A549 (cell line): Measurements from ENCODE around the gene ATP2A3.

Source experiments
- BHLHE40 ChIP-seq: IDR thresholded peaks from 2 replicates; pipeline ENCODE4 v1.6.1; 2012; ENCODE audit warnings: low read depth, low read length, inconsistent platforms
- CBX8 ChIP-seq: fragments of 200-600 bp; sonication (generic); IDR thresholded peaks from 2 replicates; pipeline ENCODE4 v1.6.1; 2016
- EP300 ChIP-seq, 2 experiments: fragments of >200 bp; sonication (Bioruptor Twin); formaldehyde crosslinking; IDR thresholded peaks; 2 replicates in 1 of 2; 3 replicates in 1 of 2; pipeline ENCODE4 v1.6.1; 2016 to 2017
- MAFK ChIP-seq: fragments of 450-650 bp; IDR thresholded peaks from 2 replicates; pipeline ENCODE4 v1.6.1; 2014; ENCODE audit not compliant: partially characterized antibody
- POLR2A ChIP-seq: IDR thresholded peaks from 2 replicates; pipeline ENCODE4 v1.6.1; 2012; ENCODE audit warnings: mild to moderate bottlenecking, low read length
- RCOR1 ChIP-seq: fragments of 150-350 bp; IDR thresholded peaks from 2 replicates; pipeline ENCODE4 v1.6.1; 2014; ENCODE audit warnings: antibody characterized with exemption, low read length, low read depth
- ZFP36 ChIP-seq: fragments of 450-650 bp; IDR thresholded peaks from 2 replicates; pipeline ENCODE4 v1.6.1; 2014; ENCODE audit warnings: borderline replicate concordance; ENCODE audit not compliant: partially characterized antibody
- ZNF302 ChIP-seq: fragments of 250-450 bp; sonication (Bioruptor Pico); IDR thresholded peaks from 2 replicates; pipeline ENCODE4 v1.9.0; 2021; ENCODE audit warnings: inconsistent platforms, mild to moderate bottlenecking, moderate library complexity
- ZSCAN20 ChIP-seq: fragments of 250-450 bp; sonication (Bioruptor Pico); IDR thresholded peaks from 2 replicates; pipeline ENCODE4 v1.8.0; 2022; ENCODE audit warnings: mild to moderate bottlenecking, moderate library complexity
- TF ChIP-seq, protein P1 (sequence below): fragments of >200 bp; sonication (Bioruptor Twin); formaldehyde crosslinking; IDR thresholded peaks from 3 replicates; pipeline ENCODE4 v1.5.1; 2016
- TF ChIP-seq, protein P2 (sequence below): fragments of 450-650 bp; IDR thresholded peaks from 2 replicates; pipeline ENCODE4 v1.6.1; 2014; ENCODE audit warnings: antibody characterized with exemption
- TF ChIP-seq, protein P3 (sequence below): IDR thresholded peaks from 2 replicates; pipeline ENCODE4 v1.6.1; 2012
- TF ChIP-seq, protein P4 (sequence below): fragments of 200-600 bp; sonication (generic); IDR thresholded peaks from 2 replicates; pipeline ENCODE4 v1.6.1; 2016; ENCODE audit warnings: antibody characterized with exemption, mild to moderate bottlenecking, moderate library complexity

DNA sequence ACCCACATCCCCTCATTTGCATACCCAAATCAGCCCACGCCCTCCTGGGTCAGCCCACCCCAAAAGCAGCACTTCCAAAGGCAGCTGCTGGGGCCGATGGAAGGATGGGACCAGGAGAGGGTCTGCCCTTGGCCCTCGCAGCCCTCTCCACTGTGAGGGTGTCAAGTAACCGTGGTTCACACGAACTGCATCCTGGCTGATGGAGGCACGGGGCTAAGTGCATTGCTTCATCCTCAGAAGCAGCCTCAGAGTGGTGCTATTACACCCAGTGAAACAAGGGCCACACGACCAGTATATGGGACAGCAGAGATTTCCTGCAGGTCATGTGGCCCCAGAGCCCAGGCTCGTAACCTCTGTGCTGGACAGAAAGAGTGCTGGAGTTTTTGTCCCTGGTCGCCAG lies 13.2 kb upstream of the ATP2A3 start:
- TF ChIP-seq, protein P1, sequence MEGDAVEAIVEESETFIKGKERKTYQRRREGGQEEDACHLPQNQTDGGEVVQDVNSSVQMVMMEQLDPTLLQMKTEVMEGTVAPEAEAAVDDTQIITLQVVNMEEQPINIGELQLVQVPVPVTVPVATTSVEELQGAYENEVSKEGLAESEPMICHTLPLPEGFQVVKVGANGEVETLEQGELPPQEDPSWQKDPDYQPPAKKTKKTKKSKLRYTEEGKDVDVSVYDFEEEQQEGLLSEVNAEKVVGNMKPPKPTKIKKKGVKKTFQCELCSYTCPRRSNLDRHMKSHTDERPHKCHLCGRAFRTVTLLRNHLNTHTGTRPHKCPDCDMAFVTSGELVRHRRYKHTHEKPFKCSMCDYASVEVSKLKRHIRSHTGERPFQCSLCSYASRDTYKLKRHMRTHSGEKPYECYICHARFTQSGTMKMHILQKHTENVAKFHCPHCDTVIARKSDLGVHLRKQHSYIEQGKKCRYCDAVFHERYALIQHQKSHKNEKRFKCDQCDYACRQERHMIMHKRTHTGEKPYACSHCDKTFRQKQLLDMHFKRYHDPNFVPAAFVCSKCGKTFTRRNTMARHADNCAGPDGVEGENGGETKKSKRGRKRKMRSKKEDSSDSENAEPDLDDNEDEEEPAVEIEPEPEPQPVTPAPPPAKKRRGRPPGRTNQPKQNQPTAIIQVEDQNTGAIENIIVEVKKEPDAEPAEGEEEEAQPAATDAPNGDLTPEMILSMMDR = no peak
- no peak for TF ChIP-seq BHLHE40
- no peak for TF ChIP-seq ZSCAN20
- TF ChIP-seq EP300 (IDR thresholded peaks at IDR 0.05) = no peak
- TF ChIP-seq, protein P2, sequence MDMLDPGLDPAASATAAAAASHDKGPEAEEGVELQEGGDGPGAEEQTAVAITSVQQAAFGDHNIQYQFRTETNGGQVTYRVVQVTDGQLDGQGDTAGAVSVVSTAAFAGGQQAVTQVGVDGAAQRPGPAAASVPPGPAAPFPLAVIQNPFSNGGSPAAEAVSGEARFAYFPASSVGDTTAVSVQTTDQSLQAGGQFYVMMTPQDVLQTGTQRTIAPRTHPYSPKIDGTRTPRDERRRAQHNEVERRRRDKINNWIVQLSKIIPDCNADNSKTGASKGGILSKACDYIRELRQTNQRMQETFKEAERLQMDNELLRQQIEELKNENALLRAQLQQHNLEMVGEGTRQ = no peak
- TF ChIP-seq POLR2A = no peak
- TF ChIP-seq, protein P3, sequence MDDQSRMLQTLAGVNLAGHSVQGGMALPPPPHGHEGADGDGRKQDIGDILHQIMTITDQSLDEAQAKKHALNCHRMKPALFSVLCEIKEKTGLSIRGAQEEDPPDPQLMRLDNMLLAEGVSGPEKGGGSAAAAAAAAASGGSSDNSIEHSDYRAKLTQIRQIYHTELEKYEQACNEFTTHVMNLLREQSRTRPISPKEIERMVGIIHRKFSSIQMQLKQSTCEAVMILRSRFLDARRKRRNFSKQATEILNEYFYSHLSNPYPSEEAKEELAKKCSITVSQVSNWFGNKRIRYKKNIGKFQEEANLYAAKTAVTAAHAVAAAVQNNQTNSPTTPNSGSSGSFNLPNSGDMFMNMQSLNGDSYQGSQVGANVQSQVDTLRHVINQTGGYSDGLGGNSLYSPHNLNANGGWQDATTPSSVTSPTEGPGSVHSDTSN = no peak
- TF ChIP-seq, protein P4, sequence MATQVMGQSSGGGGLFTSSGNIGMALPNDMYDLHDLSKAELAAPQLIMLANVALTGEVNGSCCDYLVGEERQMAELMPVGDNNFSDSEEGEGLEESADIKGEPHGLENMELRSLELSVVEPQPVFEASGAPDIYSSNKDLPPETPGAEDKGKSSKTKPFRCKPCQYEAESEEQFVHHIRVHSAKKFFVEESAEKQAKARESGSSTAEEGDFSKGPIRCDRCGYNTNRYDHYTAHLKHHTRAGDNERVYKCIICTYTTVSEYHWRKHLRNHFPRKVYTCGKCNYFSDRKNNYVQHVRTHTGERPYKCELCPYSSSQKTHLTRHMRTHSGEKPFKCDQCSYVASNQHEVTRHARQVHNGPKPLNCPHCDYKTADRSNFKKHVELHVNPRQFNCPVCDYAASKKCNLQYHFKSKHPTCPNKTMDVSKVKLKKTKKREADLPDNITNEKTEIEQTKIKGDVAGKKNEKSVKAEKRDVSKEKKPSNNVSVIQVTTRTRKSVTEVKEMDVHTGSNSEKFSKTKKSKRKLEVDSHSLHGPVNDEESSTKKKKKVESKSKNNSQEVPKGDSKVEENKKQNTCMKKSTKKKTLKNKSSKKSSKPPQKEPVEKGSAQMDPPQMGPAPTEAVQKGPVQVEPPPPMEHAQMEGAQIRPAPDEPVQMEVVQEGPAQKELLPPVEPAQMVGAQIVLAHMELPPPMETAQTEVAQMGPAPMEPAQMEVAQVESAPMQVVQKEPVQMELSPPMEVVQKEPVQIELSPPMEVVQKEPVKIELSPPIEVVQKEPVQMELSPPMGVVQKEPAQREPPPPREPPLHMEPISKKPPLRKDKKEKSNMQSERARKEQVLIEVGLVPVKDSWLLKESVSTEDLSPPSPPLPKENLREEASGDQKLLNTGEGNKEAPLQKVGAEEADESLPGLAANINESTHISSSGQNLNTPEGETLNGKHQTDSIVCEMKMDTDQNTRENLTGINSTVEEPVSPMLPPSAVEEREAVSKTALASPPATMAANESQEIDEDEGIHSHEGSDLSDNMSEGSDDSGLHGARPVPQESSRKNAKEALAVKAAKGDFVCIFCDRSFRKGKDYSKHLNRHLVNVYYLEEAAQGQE = no peak
- no peak for TF ChIP-seq RCOR1
- TF ChIP-seq ZFP36 = no peak
- TF ChIP-seq ZNF302 (CRISPR knock-in tag) = no peak
- TF ChIP-seq CBX8 = no peak
- TF ChIP-seq MAFK = no peak
